Esophagus squamous epithelium (tissue), 4 donors: Measurements from ENCODE around the gene RWDD1.

Source experiments
- CTCF ChIP-seq, 6 experiments: fragments of 450-650 bp in 4 of 6; fragments of 200-600 bp in 2 of 6; sonication (generic) in 2 of 6; IDR thresholded peaks; one replicate each; pipeline ENCODE4 v1.5.1; 2016 to 2019; ENCODE audit warnings: antibody characterized with exemption in 6 of 6, mild to moderate bottlenecking in 4 of 6, moderate library complexity in 4 of 6
- POLR2A ChIP-seq, 4 donors: fragments of 450-650 bp; IDR thresholded peaks; one replicate each; pipeline ENCODE4 v1.6.1; 2017; ENCODE audit warnings: antibody characterized with exemption in 4 of 4, mild to moderate bottlenecking in 4 of 4, moderate library complexity in 3 of 4

GRCh38 chr6:116586276-116586675 lies 15.0 kb downstream of the RWDD1 start:
- TF ChIP-seq POLR2A (IDR thresholded peaks at IDR 0.05) (no peak), CTCF (IDR thresholded peaks at IDR 0.05) (no peak)
